ENCODE measurements around the gene PTPN13.

- no peak for TF ChIP-seq CTCF (IDR thresholded peaks at IDR 0.05; ENCODE audit: borderline replicate concordance, extremely low read depth, low read length, poor library complexity, severe bottlenecking)
- no peak for TF ChIP-seq EZH2 (IDR thresholded peaks at IDR 0.05; ENCODE audit: borderline replicate concordance, low read depth, low read length, severe bottlenecking)
Observed at GRCh38 chr4:86841309-86841708, 247.2 kb downstream of the PTPN13 start.
